GM21825 (cell line): Measurements from ENCODE around the gene ABCC5.
"Not testable (repeated sequence)": the region's sequence is repeated elsewhere in the genome, so short reads cannot be mapped to it uniquely, and the experiment has no call there.

Source experiments
- ATAC-seq: cut with Tn5 transposase; IDR thresholded peaks from one replicate; pipeline ENCODE4 v1.9.1; 2021; ENCODE audit warnings: mild to moderate bottlenecking, moderate library complexity; ENCODE audit not compliant: unreplicated experiment

ABCC5 gene

GRCh38 chr3:184016811-184017671 lies 643 bp downstream of the ABCC5 start:
- ATAC-seq = peak; percentile 78

GRCh38 chr3:184016169-184016570 lies 1.5 kb downstream of the ABCC5 start:
- ATAC-seq = no peak

- ATAC-seq = no peak
Measured at GRCh38 chr3:184015381-184016019, 2.2 kb downstream of the ABCC5 start.

- ATAC-seq = no peak
Measured at GRCh38 chr3:184011937-184012889, 5.5 kb downstream of the ABCC5 start.

GRCh38 chr3:184011230-184011876 lies 6.3 kb downstream of the ABCC5 start:
- ATAC-seq = no peak

GRCh38 chr3:184008161-184008560 lies 9.5 kb downstream of the ABCC5 start:
- ATAC-seq = no peak

- ATAC-seq = not testable (repeated sequence)
Measured at GRCh38 chr3:184007143-184007813, 10.4 kb downstream of the ABCC5 start.

- peak; percentile 87 for ATAC-seq
Measured at GRCh38 chr3:184005941-184006507, 11.7 kb downstream of the ABCC5 start.

GRCh38 chr3:184004476-184004875 lies 13.2 kb downstream of the ABCC5 start:
- no peak for ATAC-seq

GRCh38 chr3:184003187-184003967 lies 14.3 kb downstream of the ABCC5 start:
- no peak for ATAC-seq

GRCh38 chr3:184002469-184002868 lies 15.2 kb downstream of the ABCC5 start:
- ATAC-seq = no peak

GRCh38 chr3:184001761-184002160 lies 15.9 kb downstream of the ABCC5 start:
- no peak for ATAC-seq

- no peak for ATAC-seq
Measured at GRCh38 chr3:183991403-183991802, 26.3 kb downstream of the ABCC5 start.

- ATAC-seq = no peak
Measured at GRCh38 chr3:183988216-183988790, 29.4 kb downstream of the ABCC5 start.

GRCh38 chr3:183987000-183987600 lies 30.6 kb downstream of the ABCC5 start:
- no peak for ATAC-seq

- no peak for ATAC-seq
Measured at GRCh38 chr3:183984749-183985729, 32.6 kb downstream of the ABCC5 start.

GRCh38 chr3:183984127-183984740 lies 33.5 kb downstream of the ABCC5 start:
- ATAC-seq = no peak
